HL-60 (cell line): ENCODE data around the gene IQGAP2.

ENCODE experiments used
- GABPA ChIP-seq: IDR thresholded peaks from 2 replicates; pipeline ENCODE4 v1.6.1; 2012; ENCODE audit warnings: low read depth
- POLR2AphosphoS5 ChIP-seq: IDR thresholded peaks from 2 replicates; pipeline ENCODE4 v1.6.1; 2012; ENCODE audit warnings: low read depth
- SPI1 ChIP-seq: IDR thresholded peaks from 2 replicates; pipeline ENCODE4 v1.6.1; 2012; ENCODE audit warnings: low read depth, mild to moderate bottlenecking, borderline replicate concordance
- TF ChIP-seq, protein P1 (sequence below): IDR thresholded peaks from one replicate; pipeline ENCODE4 v1.5.1; 2011; ENCODE audit warnings: low read length, control low read depth, inconsistent platforms; ENCODE audit not compliant: insufficient read depth
- TF ChIP-seq, protein P2 (sequence below): IDR thresholded peaks from 2 replicates; pipeline ENCODE4 v1.6.1; 2012; ENCODE audit warnings: low read depth; ENCODE audit not compliant: insufficient replicate concordance

GRCh38 chr5:76747706-76748105 lies 344.6 kb downstream of the IQGAP2 start:
- TF ChIP-seq, protein P1, sequence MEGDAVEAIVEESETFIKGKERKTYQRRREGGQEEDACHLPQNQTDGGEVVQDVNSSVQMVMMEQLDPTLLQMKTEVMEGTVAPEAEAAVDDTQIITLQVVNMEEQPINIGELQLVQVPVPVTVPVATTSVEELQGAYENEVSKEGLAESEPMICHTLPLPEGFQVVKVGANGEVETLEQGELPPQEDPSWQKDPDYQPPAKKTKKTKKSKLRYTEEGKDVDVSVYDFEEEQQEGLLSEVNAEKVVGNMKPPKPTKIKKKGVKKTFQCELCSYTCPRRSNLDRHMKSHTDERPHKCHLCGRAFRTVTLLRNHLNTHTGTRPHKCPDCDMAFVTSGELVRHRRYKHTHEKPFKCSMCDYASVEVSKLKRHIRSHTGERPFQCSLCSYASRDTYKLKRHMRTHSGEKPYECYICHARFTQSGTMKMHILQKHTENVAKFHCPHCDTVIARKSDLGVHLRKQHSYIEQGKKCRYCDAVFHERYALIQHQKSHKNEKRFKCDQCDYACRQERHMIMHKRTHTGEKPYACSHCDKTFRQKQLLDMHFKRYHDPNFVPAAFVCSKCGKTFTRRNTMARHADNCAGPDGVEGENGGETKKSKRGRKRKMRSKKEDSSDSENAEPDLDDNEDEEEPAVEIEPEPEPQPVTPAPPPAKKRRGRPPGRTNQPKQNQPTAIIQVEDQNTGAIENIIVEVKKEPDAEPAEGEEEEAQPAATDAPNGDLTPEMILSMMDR, result no peak
- TF ChIP-seq GABPA (no peak), POLR2AphosphoS5 (no peak), SPI1 (no peak)
- TF ChIP-seq, protein P2, sequence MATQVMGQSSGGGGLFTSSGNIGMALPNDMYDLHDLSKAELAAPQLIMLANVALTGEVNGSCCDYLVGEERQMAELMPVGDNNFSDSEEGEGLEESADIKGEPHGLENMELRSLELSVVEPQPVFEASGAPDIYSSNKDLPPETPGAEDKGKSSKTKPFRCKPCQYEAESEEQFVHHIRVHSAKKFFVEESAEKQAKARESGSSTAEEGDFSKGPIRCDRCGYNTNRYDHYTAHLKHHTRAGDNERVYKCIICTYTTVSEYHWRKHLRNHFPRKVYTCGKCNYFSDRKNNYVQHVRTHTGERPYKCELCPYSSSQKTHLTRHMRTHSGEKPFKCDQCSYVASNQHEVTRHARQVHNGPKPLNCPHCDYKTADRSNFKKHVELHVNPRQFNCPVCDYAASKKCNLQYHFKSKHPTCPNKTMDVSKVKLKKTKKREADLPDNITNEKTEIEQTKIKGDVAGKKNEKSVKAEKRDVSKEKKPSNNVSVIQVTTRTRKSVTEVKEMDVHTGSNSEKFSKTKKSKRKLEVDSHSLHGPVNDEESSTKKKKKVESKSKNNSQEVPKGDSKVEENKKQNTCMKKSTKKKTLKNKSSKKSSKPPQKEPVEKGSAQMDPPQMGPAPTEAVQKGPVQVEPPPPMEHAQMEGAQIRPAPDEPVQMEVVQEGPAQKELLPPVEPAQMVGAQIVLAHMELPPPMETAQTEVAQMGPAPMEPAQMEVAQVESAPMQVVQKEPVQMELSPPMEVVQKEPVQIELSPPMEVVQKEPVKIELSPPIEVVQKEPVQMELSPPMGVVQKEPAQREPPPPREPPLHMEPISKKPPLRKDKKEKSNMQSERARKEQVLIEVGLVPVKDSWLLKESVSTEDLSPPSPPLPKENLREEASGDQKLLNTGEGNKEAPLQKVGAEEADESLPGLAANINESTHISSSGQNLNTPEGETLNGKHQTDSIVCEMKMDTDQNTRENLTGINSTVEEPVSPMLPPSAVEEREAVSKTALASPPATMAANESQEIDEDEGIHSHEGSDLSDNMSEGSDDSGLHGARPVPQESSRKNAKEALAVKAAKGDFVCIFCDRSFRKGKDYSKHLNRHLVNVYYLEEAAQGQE, result no peak
